GM23338 (cell line): Measurements from ENCODE around the gene INO80B. TPM values are rescaled to one million over a fixed set of nuclear protein-coding genes. Genes with fewer than 3 reads are reported as not detected.

Experiments used
- ATAC-seq: fragments of 200-7000 bp; cut with Tn5 transposase; 3 replicates; pipeline ENCODE4 v1.9.1; 2020
- DNase-seq: peaks from one replicate; pipeline ENCODE4 v3.0.0-alpha.2; 2015; ENCODE audit warnings: low spot score
- H2AFZ ChIP-seq: fragments of 200-600 bp; sonication (generic); 2 replicates; pipeline ENCODE4 v1.8.0; 2016; ENCODE audit warnings: antibody characterized with exemption, mild to moderate bottlenecking, moderate library complexity
- H3F3A ChIP-seq: fragments of 200-600 bp; sonication (generic); replicated peaks from 2 replicates; pipeline ENCODE4 v1.8.0; 2017; ENCODE audit warnings: antibody characterized with exemption, mixed run types, low read depth
- H3K27ac ChIP-seq: fragments of 200-600 bp; sonication (generic); 2 replicates; pipeline ENCODE4 v1.6.1; 2016; ENCODE audit warnings: low read depth
- H3K27me3 ChIP-seq: fragments of 200-600 bp; sonication (generic); 2 replicates; pipeline ENCODE4 v1.8.0; 2016; ENCODE audit warnings: mild to moderate bottlenecking, mixed run types, moderate library complexity; ENCODE audit not compliant: insufficient read depth
- H3K36me3 ChIP-seq: fragments of 200-600 bp; sonication (generic); 2 replicates; pipeline ENCODE4 v1.8.0; 2016; ENCODE audit warnings: mild to moderate bottlenecking; ENCODE audit not compliant: insufficient read depth
- H3K4me1 ChIP-seq: fragments of 200-600 bp; sonication (generic); 2 replicates; pipeline ENCODE4 v1.8.0; 2016; ENCODE audit warnings: mild to moderate bottlenecking, moderate library complexity; ENCODE audit not compliant: insufficient read depth
- H3K4me2 ChIP-seq: fragments of 200-600 bp; sonication (generic); 2 replicates; pipeline ENCODE4 v1.7.1; 2017; ENCODE audit warnings: mixed run types
- H3K4me3 ChIP-seq: fragments of 200-600 bp; sonication (generic); 2 replicates; pipeline ENCODE4 v1.6.1; 2016; ENCODE audit warnings: mixed run types
- H3K79me2 ChIP-seq: fragments of 200-600 bp; sonication (generic); replicated peaks from 2 replicates; pipeline ENCODE4 v1.8.0; 2017; ENCODE audit warnings: mild to moderate bottlenecking; ENCODE audit not compliant: insufficient read depth
- H3K9me2 ChIP-seq: fragments of 200-600 bp; sonication (generic); 2 replicates; pipeline ENCODE4 v1.8.0; 2017; ENCODE audit not compliant: insufficient read depth
- H4K20me1 ChIP-seq: fragments of 200-600 bp; sonication (generic); replicated peaks from 2 replicates; pipeline ENCODE4 v1.8.0; 2017; ENCODE audit warnings: mild to moderate bottlenecking; ENCODE audit not compliant: insufficient read depth
- H3K27ac Mint-ChIP-seq: 2 replicates; pipeline ENCODE4 v1.8.0; 2020; ENCODE audit warnings: inconsistent platforms, mild to moderate bottlenecking, moderate library complexity, mixed read lengths
- H3K27me3 Mint-ChIP-seq: 3 replicates; pipeline ENCODE4 v1.8.0; 2022; ENCODE audit warnings: low read depth, mild to moderate bottlenecking, moderate library complexity, mixed read lengths, inconsistent platforms; ENCODE audit not compliant: insufficient read depth, poor library complexity
- H3K36me3 Mint-ChIP-seq: 3 replicates; pipeline ENCODE4 v1.8.0; 2021; ENCODE audit warnings: low read depth, mild to moderate bottlenecking, inconsistent platforms, moderate library complexity, mixed read lengths
- H3K4me1 Mint-ChIP-seq: 3 replicates; pipeline ENCODE4 v1.8.0; 2020; ENCODE audit warnings: mild to moderate bottlenecking, inconsistent platforms, mixed read lengths
- H3K4me3 Mint-ChIP-seq: 3 replicates; pipeline ENCODE4 v1.8.0; 2021; ENCODE audit warnings: moderate library complexity, mild to moderate bottlenecking, inconsistent platforms, mixed read lengths
- H3K9me3 Mint-ChIP-seq: 3 replicates; pipeline ENCODE4 v1.8.0; 2020; ENCODE audit warnings: moderate library complexity, mild to moderate bottlenecking, inconsistent platforms, mixed read lengths
- CREB1 ChIP-seq: fragments of 250-450 bp; sonication (Bioruptor Pico); IDR thresholded peaks from 2 replicates; pipeline ENCODE4 v1.5.0; 2020; ENCODE audit warnings: low read depth, mild to moderate bottlenecking, moderate library complexity
- EZH2 ChIP-seq: fragments of 200-600 bp; sonication (generic); IDR thresholded peaks from one replicate; pipeline ENCODE4 v1.8.0; 2017; ENCODE audit warnings: antibody characterized with exemption, mild to moderate bottlenecking, low read depth; ENCODE audit not compliant: unreplicated experiment
- EZH2phosphoT487 ChIP-seq: fragments of 200-600 bp; sonication (generic); IDR thresholded peaks from one replicate; pipeline ENCODE4 v1.8.1; 2018; ENCODE audit warnings: antibody characterized with exemption; ENCODE audit not compliant: unreplicated experiment
- POLR2AphosphoS5 ChIP-seq: IDR thresholded peaks from 2 replicates; pipeline ENCODE4 v1.6.1; 2016; ENCODE audit warnings: antibody characterized with exemption, low read depth
- REST ChIP-seq: IDR thresholded peaks from one replicate; pipeline ENCODE4 v1.6.1; 2018; ENCODE audit warnings: antibody characterized with exemption; ENCODE audit not compliant: unreplicated experiment
- STAT1 ChIP-seq: IDR thresholded peaks from one replicate; pipeline ENCODE4 v1.6.1; 2016; ENCODE audit warnings: antibody characterized with exemption; ENCODE audit not compliant: unreplicated experiment
- ZNF114 ChIP-seq: fragments of 250-450 bp; sonication (Bioruptor Pico); IDR thresholded peaks from 2 replicates; pipeline ENCODE4 v1.5.0; 2020; ENCODE audit warnings: mild to moderate bottlenecking, moderate library complexity
- ZNF331 ChIP-seq: fragments of 250-450 bp; sonication (Bioruptor Pico); IDR thresholded peaks from 2 replicates; pipeline ENCODE4 v1.5.0; 2020; ENCODE audit warnings: low read depth, mild to moderate bottlenecking, moderate library complexity
- polyA plus RNA-seq: library from polyadenylated mRNA; unstranded; fragments of >200 nt; fragmentation: Nextera tagmentation; extraction: Ambion mirVana; gene quantifications from 2 replicates; pipeline ENCODE4 v1.2.1, GENCODE V29; 2016
- total RNA-seq: library from RNA; depleted of rRNA; stranded (reverse); fragments of >200 nt; shearing (Covaris generic); gene quantifications from 2 replicates; pipeline ENCODE4 v1.2.3, GENCODE V29; 2014

INO80B gene
- total and polyA plus RNA-seq, 2 experiments from 2014 or later, result 5.1 to 21.8 TPM

GRCh38 chr2:74498500-74499266 is 43.8 kb downstream of the INO80B start:
- Histone ChIP-seq H2AFZ (peak overlapping the region; percentile 98), H3F3A (peaks cover 39% of the 10 kb centered on the region), H3K9me2 (no peaks in the 10 kb centered on the region), H3K79me2 (no peaks in the 10 kb centered on the region), H3K27ac (no peak overlapping the region), H3K4me1 (peaks cover 42% of the 10 kb centered on the region), H3K4me2 (peak overlapping the region; percentile 95), H4K20me1 (peaks cover 8% of the 10 kb centered on the region; the same call in 1 of the 2 replicates), H3K4me3 (peak overlapping the region; percentile 69), H3K27me3 (peaks cover 97% of the 10 kb centered on the region), H3K36me3 (no peaks in the 10 kb centered on the region)
- Mint-ChIP-seq H3K9me3 (no peaks in the 10 kb centered on the region), H3K4me1 (peaks cover 43% of the 10 kb centered on the region), H3K27ac (no peak overlapping the region), H3K36me3 (peaks cover 8% of the 10 kb centered on the region), H3K27me3 (peaks cover 86% of the 10 kb centered on the region), H3K4me3 (peak overlapping the region; percentile 77)
- peak; percentile 19 for ATAC-seq
- TF ChIP-seq REST (no peak), POLR2AphosphoS5 (no peak), EZH2 (peak; percentile 96), EZH2phosphoT487 (peak; percentile 55), ZNF331 (CRISPR knock-in tag) (no peak), CREB1 (CRISPR knock-in tag) (no peak), STAT1 (no peak)
- DNase-seq, result peak; percentile 88

- Histone ChIP-seq H3K79me2 (no peaks in the 10 kb centered on the region), H3K4me2 (peak within 1 kb of the TSS; percentile 95), H3K4me3 (peak within 1 kb of the TSS; percentile 69), H3K27me3 (peaks cover 100% of the 10 kb centered on the region), H3F3A (peaks cover 42% of the 10 kb centered on the region), H3K4me1 (peaks cover 49% of the 10 kb centered on the region), H4K20me1 (peaks cover 9% of the 10 kb centered on the region; the same call in 1 of the 2 replicates), H3K27ac (no peak within 1 kb of the TSS), H3K9me2 (no peaks in the 10 kb centered on the region), H3K36me3 (no peaks in the 10 kb centered on the region), H2AFZ (peak within 1 kb of the TSS; percentile 98)
- ATAC-seq (peak; percentile 7), DNase-seq (peak; percentile 57)
- Mint-ChIP-seq H3K4me3 (peak within 1 kb of the TSS; percentile 77), H3K4me1 (peaks cover 50% of the 10 kb centered on the region), H3K27ac (no peak within 1 kb of the TSS), H3K27me3 (peaks cover 93% of the 10 kb centered on the region), H3K36me3 (peaks cover 5% of the 10 kb centered on the region), H3K9me3 (no peaks in the 10 kb centered on the region)
- no peak for TF ChIP-seq CREB1 (CRISPR knock-in tag)
- TF ChIP-seq EZH2, result peak; percentile 62
- TF ChIP-seq EZH2phosphoT487, result peak; percentile 47
- TF ChIP-seq ZNF114 (CRISPR knock-in tag), result no peak
These were observed 44.5 kb downstream of the INO80B start, which contains the start of gene LBX2 for GRCh38 chr2:74499267-74499939. TSS of gene LBX2 (minus strand) at chr2:74499603. CDS start at chr2:74499537, 66 bp downstream.
